Iris pigment epithelial cell (primary cell): ENCODE results near the gene PRDM8.

Experiments
- DNase-seq: peaks from one replicate; pipeline ENCODE4 v3.0.0-alpha.2; 2011; ENCODE audit warnings: low read depth

PRDM8 gene

DNA sequence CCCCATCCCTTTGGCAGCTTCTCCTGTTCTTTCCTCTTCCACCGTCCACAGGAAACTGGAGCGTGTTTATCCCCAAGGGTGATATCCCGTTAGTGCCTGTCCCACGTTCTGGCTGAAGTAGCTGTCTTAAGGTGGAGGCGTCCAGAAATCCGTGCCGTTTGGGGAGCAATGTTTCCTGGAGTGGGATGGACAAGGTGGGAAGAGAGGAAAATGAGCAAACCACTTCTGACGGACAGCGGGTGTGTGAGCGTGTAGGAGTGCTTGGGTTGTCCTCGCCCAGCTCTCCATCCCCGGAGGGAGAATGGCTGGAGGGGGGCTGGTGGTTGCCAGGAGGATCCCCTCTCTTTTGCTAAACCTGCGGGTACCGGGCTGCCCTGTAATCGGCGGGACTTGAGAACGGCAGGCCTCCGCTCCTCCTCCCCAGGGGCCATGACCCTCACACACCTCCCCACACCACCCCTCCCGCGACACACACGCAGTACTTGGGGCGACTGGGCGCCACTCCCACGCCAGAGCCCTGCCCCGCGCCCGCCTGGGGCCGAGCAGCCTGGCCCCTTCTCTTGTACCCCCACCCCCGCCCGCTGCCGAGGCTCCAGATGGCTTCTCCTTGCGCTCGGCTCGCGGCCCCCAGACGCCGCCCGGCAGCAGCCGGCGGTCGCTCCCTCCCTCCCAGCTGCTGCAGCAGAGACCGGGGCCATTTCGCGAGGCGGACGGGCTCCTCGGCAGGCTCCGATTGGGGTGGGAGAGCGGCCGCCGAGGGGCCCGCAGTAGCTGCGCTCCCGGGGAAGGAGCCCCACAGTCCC, 13.9 kb upstream of the PRDM8 start:
- peak; percentile 15 for DNase-seq

DNA sequence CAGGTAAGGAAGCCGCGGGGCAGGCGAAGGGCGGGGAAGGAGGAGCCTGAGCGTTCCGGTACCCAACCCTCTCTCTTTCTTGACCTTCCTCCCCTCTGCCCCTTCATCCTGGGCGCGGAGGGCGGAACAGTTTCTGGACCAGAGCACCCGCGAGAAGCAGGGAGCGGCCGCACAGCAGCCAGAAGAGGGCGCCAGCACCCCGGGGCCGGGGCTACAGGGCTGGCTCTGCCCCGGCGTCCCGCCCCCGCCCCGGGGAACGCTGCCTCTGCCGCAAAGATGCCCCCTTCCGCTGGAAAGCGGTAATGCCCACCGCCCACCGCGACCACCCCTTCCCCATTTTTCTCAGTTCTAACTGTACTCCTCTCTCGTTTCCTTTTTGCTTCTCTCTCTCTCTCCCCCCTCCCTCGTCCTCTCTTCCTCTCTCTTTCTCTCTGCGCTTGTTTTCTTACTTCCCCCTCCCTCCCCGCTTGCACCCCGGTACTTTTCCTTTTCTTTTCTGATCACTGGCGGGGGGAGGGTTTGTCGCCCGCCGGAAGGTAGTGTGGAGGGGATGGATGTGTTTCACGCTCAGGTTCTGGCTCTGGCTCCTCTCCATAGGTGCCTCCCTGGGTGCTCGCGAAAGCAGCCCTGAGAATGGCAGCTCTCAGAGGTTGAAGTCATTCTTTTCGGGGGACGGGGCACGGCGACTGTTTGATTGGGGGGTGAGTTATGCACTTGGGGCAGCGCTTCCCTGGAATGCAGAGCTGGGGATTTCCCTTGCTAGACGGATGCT, 13.1 kb upstream of the PRDM8 start:
- DNase-seq = peak; percentile 74

DNA sequence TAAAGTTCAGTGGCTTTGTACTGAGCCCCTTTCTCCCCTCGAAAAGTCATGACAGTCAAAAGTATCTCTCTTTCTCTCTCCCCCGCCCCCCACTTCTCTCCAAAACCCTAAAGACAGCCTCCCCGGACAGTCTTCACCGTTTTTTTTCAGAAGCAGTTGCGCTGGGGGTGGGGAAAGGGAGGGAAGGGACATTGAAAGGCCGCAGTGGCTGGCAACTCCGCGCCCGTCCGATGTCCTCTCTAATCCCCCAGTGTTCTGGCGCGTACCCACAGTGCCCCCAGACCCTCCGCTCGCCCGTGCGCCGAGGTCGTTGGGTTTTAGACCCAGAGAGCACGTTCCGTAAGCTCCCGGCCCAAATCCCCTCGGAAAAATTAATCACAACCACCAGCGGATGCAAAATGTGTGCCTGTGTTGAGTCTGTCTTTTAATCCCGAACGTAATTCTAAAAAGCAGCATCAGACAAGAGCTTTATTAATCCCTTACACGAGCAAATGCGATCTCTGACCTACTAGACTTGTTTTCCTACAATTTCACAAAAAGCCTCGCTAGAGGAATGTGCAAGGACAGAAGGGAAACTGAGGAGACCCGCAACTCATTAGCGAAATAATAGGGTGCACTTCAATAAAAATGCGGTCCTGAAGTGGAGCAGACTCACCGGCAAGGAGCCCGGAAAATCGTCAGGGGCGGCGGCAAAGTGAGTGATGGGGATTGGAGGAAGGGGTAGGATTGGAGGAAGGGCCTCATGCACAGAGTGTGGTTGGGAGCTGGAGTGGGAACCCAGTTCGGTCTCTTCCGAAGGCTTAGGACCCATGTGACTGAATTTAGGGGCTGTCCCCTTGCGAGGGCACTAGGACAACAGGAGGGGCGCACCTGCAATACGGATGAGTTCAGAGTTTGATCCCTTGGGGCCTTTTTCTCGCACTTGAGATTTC, 12.2 kb upstream of the PRDM8 start:
- no peak for DNase-seq

DNA sequence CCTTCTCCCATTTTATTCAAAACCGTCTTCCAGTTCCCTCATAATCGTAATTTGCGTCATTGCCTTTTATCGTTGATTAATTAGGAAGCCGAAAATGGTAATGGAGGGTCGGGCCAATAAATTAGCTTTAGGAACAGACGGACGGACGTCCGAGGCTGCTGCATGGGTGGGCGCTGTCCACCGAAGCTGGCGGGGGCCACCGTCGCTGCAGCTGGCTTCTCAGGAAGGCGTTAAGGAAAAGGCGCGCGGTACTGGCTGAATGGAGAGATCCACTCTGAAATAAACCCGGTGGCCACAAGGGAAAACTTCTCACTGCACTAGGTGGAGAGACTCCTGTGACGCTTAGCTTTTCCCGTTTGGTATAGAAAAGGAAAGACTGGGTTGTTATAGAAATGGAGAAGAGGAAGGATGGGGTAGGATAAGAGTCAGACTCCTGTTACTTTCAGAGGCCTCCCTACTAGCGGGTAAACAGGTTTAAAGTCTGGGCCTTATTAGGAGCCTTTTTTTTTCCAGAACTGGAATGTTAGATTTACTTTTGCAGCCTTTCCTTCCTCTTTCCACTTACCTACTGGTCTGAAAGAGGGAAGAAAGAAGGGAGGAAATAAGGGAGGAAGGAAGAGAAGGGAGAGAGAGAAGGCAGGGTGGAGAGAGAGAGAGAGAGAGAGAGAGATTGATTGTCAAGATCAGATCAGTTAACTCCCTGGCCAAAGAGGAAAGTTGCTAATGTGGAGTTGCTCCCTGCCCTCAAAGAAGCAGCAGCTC, 11.3 kb upstream of the PRDM8 start:
- DNase-seq = no peak

DNA sequence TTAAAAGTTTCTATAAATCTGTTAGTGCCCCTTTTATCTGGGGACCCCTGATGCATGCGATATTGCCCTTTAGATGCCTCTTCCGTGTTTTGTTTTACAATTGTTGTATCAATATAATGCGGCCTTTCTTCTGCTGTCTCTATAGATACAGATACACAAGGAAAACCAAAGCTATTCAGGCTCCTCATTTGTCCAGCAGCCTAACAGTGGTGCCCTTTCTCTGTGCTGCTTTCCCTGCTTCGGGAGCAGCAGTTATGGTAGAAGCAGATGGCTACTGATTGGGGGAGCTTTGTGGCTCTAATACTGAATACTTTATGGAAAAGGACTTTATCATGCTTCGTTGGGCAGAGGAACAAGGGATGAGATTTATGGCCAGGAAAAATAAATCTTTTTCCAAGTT, 10.6 kb upstream of the PRDM8 start:
- DNase-seq = no peak

DNA sequence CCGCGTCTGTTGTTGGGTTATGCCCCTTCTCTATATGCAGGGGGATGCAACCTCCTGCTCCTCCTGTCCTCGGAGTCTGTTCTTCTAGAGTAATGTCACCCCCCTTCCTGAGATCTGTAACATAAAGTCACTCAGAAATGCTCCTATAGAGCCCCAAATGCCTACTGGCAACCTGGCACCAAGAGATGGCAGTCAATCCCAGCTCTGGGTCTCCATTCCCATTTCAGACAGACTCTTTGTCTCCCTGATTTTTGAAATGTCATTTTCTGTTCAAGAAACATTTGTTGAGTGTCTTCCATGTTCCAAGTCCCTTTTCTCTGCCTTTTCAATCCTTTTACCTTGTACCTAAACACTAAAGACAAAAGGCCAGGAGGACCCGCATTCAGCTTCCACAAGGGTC, 9.6 kb upstream of the PRDM8 start:
- no peak for DNase-seq

DNA sequence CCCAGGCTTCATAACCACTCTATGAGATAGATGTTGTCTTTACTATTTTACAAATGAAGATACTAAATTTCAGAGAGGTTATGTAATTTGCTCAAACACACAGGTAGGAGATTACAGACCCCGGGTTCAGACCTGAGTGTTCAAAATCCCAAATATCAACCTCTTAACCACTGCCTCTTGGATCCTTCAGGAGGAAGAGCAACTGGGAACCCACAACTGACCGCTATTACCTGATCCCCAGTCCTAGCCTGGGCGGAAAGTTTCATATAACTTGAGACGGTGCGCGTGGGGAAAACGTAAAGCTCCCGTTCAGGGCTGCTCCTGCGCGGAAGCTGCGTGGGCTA, 8.9 kb upstream of the PRDM8 start:
- DNase-seq = no peak

DNA sequence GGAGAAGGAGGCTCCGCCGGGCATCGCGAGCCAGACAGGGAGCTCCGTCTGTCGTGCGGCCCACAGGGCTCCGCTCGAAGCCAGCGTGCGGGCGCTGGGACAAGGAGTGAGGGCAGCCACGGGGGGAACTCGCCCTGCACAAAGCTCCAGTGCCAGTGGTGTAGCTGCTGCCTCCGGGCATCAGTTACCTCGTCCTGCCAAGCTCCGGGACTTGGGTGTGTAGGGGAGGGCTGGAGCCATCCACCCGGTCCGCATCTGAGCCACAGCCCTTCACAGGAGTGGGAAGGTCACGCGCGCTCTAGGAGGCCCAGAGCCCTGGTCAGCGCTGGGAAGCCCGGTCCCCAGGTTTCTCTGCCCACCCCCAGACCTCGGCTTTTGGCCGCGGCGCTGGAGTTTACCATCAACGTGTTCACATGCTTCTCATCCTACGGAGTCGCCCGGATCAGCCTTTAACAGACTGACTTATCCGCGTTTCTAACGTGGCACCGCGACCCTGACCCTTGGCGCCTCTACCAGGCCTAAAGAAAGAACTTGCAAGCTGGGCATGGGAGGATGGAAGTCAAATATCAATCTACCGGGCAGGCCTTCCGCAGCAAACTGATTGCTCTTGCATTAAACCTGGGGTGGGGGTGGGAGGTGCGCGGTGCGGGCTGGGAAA, 8.4 kb upstream of the PRDM8 start:
- no peak for DNase-seq

DNA sequence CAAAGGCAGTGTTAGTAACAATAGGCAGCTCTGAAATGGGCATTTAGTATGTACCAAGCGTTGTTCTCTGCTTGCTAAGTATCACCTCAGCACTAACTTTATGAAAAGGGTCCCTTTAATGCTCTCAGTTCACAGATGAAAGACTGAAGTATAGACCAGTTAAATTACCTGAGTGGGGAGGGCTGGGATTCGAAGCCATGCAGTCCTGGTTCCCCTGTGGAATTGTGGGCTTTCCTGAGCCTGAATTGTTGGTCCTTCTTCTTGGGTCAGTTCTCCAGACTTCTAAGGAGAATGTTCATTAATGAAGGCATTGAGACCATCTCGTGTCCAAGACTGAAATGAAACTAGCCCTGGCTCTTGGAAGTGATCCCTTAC, 7.7 kb upstream of the PRDM8 start:
- no peak for DNase-seq

DNA sequence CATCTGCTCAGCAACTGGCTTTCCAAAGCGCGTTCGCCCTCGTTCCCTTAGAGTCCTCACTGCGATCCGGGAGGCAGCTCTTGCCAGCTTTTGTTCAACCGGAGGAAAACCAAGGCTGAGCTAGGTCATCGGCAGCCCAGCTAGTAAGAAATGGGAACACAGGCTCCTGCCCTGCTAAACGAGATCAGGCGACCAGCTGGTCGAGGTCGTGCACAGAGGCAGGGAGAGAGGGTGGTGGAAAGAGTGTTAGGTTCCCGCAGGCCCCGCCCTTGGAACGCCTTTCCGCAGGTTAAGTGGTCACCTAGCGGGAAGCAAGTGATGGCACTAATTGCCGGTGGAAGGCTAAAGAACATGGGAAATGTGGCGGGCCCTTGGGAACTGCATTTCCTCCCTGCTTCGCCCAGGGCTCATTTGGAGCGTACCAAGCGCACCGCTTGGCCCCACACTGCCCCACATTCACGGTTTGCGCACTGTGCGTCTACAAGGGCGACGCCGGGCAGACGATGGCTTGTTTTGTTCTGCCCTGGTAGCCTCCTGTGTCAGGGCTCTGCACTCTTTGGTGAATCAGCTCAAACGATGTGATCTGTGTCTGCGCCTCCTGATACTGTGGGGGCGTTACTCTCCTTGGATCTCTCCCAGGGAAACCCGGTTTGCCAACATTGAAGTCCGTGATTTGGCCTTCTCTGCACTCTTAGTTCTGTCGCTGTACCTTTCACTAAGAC, 7.2 kb upstream of the PRDM8 start:
- DNase-seq = no peak

DNA sequence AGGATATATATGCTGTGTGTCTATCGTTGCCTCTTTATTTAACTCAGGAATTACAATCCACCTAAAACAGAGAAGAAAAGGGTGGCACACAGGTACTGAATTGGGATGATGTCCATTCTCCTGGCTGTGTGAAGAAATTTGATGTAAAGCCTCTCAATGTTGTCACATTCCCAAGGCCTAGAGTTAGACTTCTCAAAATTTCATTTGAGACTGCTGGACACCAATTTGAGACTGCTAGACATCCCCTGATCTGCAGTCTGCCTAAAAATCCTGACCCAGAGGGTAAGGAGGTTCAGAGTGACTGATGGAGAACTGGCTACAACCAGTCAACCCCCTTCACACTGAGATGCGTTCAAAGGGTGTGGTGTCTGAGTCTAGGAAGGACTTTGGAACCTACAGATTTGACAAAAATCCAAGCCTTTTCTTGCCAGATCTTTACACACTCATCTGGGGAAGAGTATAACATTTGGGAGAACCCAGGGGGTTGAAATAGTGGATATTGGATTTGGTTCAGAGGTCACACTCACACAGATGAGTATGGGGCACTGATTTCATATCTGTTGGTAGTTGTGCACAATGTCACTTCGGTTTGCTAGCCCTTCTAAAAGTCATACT, 4.9 kb upstream of the PRDM8 start:
- no peak for DNase-seq

DNA sequence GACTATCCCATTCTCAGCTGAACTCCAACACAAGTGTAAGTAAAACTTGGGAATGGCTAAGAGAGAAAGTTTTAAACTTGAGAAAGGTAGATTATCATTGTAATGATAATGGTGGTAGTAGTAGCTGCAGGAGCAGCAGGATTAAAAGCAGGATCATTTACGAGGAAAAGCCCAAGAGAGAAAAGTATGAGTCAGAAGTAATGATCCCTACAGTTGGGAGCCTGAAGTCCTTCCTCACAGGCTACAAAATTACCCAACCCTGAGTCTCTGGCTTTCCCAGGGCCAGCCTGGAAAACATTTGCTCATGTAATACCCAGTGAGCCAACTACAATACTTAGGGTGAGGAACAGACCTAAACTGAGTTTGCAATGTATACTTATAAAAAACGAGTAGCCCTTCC, 4.4 kb upstream of the PRDM8 start:
- peak; percentile 27 for DNase-seq

DNA sequence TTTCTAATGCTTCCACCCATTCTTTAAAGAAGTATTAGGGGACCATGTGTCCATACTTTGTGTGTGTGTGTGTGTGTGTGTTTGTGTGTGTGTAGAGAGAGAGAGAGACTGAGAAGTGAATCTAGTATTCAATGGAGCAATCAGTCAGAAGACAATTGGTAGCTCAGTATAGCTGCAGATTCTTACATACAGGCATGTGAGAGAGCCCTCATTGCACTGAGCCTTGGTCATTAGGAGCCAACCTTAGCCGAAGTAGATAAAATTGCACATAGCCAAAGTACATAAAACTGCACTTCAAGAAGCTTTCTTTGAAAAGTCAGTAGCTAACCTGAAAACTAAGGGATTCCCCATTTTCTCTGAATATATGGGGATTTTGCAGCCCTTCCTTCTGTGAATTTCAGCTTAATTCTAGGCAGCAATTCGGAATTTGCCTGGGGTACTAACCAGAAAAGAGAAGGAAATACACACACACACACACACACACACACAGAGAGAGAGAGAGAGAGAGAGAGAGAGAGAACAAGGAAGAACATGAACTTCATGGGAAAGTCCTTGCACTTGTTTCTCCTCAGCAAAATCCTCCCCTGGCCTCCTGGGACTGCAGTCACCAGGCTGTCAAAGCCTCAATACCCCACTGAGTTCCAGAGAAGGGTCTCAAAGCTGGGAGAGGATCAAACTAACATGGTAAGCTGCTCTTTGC, 1.7 kb upstream of the PRDM8 start:
- no peak for DNase-seq

DNA sequence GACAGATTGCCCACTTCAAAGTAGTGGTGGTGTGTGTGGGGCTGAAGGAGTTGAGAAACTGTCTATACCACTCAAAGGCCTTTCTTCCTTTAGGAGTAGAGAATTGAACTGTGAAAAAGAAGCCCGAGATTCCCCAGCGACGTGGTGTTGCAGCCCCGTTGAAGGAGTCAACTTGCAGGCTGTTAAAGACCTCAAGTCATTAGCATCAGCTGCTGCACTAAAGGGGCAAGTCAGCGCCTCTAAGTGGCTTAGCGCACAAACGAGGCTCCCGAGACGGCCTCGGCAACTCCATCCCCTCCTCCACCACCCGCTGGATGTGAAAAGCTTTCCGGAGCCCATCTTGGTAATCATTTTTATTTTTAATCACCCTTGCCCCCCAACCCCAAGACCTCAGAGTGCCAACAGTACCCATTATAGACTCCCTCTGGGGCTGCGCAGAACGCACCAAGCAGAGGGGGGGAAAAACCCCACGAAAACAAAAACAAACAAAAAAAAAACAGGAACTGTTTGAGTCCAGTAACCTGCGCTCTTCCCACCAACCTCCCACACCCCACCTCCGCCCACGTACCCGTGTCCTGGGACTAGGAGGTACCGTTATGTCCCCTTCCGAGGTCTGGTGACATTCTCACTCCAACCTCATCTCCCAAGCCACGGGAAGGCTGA, 913 bp upstream of the PRDM8 start:
- DNase-seq = no peak

DNA sequence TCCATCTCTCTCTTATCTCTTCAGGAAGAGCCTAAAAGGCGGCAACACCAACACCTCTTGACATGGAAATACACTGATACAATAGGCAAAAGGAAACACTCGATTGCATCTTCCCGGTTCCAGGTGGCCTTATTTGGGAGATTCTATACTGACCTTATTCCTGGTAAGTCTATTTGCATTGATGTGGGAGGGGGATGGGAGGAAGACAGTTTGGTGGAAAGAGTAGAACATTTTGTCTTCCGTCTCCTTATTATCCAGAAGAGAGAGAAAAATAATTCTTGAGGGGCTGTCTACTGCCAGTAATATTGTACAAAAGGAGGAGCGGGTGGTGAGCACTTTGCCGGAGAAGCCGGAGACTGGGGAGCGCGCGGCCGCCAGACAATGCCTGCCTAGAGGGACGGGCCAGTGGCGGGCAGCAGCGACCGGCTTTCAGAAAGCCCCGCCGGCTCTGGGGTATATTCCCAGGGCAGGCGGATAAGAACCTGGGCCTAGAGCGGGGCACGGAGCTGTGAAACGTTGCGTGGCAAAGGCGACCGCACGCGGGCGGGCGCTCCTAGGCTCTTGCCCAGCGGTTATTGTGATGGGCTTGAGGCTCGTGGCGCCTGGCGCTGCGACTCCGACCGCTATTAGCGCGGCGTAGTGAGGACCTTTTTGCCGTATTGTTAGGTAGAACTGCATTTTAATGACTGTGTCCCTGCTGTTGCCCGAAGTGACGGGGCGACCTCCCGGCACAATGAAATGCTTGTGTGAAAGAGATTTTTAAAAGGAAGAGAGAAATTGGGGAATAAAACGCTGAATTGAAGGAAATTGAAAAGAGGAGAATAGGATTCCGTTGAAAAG, 518 bp downstream of the PRDM8 start:
- no peak for DNase-seq

DNA sequence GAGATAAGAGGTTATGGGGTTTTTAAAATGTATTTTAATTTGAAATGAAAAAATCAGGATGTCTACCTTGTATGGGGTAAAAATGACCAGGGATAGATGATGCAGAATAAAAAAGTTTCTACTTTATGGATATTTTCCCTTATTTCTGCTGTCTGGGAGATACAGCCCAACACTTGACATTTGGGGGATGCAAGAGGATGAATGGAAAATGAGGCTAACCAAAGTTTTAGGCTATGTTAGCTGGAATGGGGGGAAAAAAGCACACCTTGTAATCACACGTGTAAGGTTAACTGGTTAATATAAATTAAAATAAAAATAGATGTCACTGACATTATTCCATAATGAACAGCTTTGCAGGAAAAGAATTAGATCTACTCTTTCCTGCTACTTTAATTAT, 1.1 kb downstream of the PRDM8 start:
- no peak for DNase-seq

DNA sequence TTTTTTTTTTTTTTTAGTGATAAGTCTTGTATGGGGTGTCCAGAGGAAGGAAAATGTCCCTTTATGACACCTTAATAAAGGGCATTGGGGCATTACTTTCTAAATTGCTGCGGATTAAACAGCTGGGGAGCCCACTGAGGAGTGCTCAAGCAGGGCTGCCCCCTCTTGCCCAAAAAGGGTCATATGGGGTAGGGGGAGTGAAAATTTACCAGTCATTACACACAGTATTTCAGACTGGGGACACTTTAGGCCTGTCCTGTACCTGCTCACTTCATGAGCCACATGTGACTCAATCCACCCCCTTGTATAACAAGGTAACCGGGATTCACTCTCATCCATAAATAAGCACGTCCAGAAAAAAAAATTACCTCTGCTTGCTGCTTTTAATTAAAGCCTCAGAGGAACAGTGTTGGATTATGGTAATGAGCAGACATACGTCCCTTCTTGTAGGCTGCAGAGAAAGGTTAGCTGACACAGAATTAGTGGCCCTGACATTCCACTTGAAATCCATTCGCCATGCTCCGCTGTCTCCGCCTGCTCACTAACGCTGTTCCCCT, 1.8 kb downstream of the PRDM8 start:
- DNase-seq = no peak

DNA sequence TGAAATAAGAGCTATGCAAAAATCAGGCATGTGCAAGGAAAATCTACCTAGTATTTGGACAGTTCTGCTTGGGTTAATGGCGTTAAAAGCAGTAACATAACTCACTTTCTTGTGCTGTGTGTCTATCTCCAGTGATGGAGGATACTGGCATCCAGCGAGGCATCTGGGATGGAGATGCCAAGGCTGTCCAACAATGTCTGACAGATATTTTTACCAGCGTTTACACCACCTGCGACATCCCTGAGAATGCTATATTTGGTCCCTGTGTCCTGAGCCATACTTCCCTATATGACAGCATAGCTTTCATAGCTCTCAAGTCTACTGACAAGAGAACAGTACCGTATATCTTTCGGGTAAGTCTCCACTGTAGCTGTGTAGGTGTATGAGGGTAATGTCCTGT, 2.6 kb downstream of the PRDM8 start:
- DNase-seq = no peak
